Muscle of leg (tissue), 11 donors: ENCODE data around the gene ANKRD27. TPM values are rescaled to one million over a fixed set of nuclear protein-coding genes. Genes with fewer than 3 reads are reported as not detected.
"Not testable (repeated sequence)": the region's sequence is repeated elsewhere in the genome, so short reads cannot be mapped to it uniquely, and the experiment has no call there.

Source experiments
- DNase-seq: peaks from one replicate; pipeline ENCODE4 v3.0.0; 2013
- H3K27ac ChIP-seq: one replicate; pipeline ENCODE4 v1.5.1; 2013; ENCODE audit warnings: mild to moderate bottlenecking, low read length, control low read depth
- H3K27me3 ChIP-seq: one replicate; pipeline ENCODE4 v1.6.1; 2013; ENCODE audit warnings: low read length; ENCODE audit not compliant: control insufficient read depth, insufficient read depth
- H3K36me3 ChIP-seq: one replicate; pipeline ENCODE4 v1.6.1; 2013; ENCODE audit warnings: low read length; ENCODE audit not compliant: control insufficient read depth, insufficient read depth
- H3K4me1 ChIP-seq: one replicate; pipeline ENCODE4 v1.6.1; 2013; ENCODE audit warnings: low read length; ENCODE audit not compliant: control insufficient read depth, insufficient read depth
- H3K4me3 ChIP-seq: one replicate; pipeline ENCODE4 v1.5.1; 2013; ENCODE audit warnings: low read length, control low read depth
- H3K9me3 ChIP-seq: replicated peaks from 2 replicates; pipeline ENCODE4 v1.6.1; 2013; ENCODE audit warnings: low read depth, low read length; ENCODE audit not compliant: control insufficient read depth
- WGBS: methylation state at CpG from one replicate; pipeline ENCODE4 v1.1.5; 2013; ENCODE audit warnings: missing lambda C conversion rate; ENCODE audit not compliant: insufficient coverage; 5-methylcytosine and 5-hydroxymethylcytosine counted together
- polyA plus RNA-seq, 8 donors: library from polyadenylated mRNA; unstranded; fragments of 120-200 nt; gene quantifications; one replicate each; pipeline versions ENCODE4 v1.2.1 to v1.2.3, GENCODE V29; 2013; ENCODE audit warnings: inconsistent platforms in 1 of 8, low replicate concordance in 1 of 8; ENCODE audit not compliant: insufficient read length in 8 of 8, insufficient read depth in 1 of 8
- total RNA-seq: library from RNA; stranded (reverse); fragments of 120-200 nt; gene quantifications from one replicate; pipeline ENCODE4 v1.2.4, GENCODE V29; 2013

Gene ANKRD27
- total and polyA plus RNA-seq, 9 donors = 9.6 to 18.3 (median 11.6) TPM

- H3K4me1 ChIP-seq = no peaks in the 10 kb centered on the region
- H3K9me3 ChIP-seq = no peaks in the 10 kb centered on the region
- H3K27ac ChIP-seq = no peak overlapping the region
- H3K36me3 ChIP-seq = peaks cover 21% of the 10 kb centered on the region
- no peak for DNase-seq
- 91% methylated on average over 10 of the region's 10 CpGs for WGBS
- H3K4me3 ChIP-seq = no peak overlapping the region
- H3K27me3 ChIP-seq = no peaks in the 10 kb centered on the region
Measured at GRCh38 chr19:32658527-32658926, 16.5 kb downstream of the ANKRD27 start.

GRCh38 chr19:32658075-32658474 lies 16.9 kb downstream of the ANKRD27 start:
- DNase-seq = no peak

GRCh38 chr19:32656379-32656778 lies 18.6 kb downstream of the ANKRD27 start:
- H3K36me3 ChIP-seq = peaks cover 21% of the 10 kb centered on the region
- not testable (repeated sequence) for H3K27ac ChIP-seq, H3K27me3 ChIP-seq, DNase-seq, H3K4me3 ChIP-seq, H3K9me3 ChIP-seq
- H3K4me1 ChIP-seq = peaks cover 17% of the 10 kb centered on the region
- WGBS = no CpG with 5 or more reads among the region's 8 CpGs

More at GRCh38 chr19:32658075-32658474, 16.9 kb downstream of the ANKRD27 start:
- Histone ChIP-seq H3K27me3 (no peaks in the 10 kb centered on the region), H3K4me1 (peaks cover 3% of the 10 kb centered on the region), H3K36me3 (peaks cover 21% of the 10 kb centered on the region), H3K4me3 (no peak overlapping the region), H3K27ac (no peak overlapping the region), H3K9me3 (no peaks in the 10 kb centered on the region)
- 86% methylated on average over 8 of the region's 10 CpGs for WGBS

GRCh38 chr19:32653599-32653915 lies 21.4 kb downstream of the ANKRD27 start:
- peaks cover 29% of the 10 kb centered on the region for H3K36me3 ChIP-seq
- H3K9me3 ChIP-seq = no peaks in the 10 kb centered on the region
- no peak overlapping the region for H3K27ac ChIP-seq
- H3K27me3 ChIP-seq = no peaks in the 10 kb centered on the region
- no peak for DNase-seq
- no peak overlapping the region for H3K4me3 ChIP-seq
- H3K4me1 ChIP-seq = peaks cover 17% of the 10 kb centered on the region
- 69% methylated on average over 5 of the region's 15 CpGs for WGBS

- Histone ChIP-seq H3K36me3 (peaks cover 25% of the 10 kb centered on the region), H3K4me3 (no peak overlapping the region), H3K27ac (peak overlapping the region; percentile 1), H3K9me3 (no peaks in the 10 kb centered on the region), H3K27me3 (no peaks in the 10 kb centered on the region), H3K4me1 (peaks cover 17% of the 10 kb centered on the region)
- 67% methylated on average over 9 of the region's 12 CpGs for WGBS
- DNase-seq = peak; percentile 54
Measured at GRCh38 chr19:32652894-32653598, 21.9 kb downstream of the ANKRD27 start.

GRCh38 chr19:32652331-32652730 lies 22.6 kb downstream of the ANKRD27 start:
- H3K4me3 ChIP-seq, DNase-seq, H3K9me3 ChIP-seq, H3K27me3 ChIP-seq, H3K27ac ChIP-seq: not testable (repeated sequence)
- peaks cover 17% of the 10 kb centered on the region for H3K4me1 ChIP-seq
- H3K36me3 ChIP-seq = peaks cover 28% of the 10 kb centered on the region
- WGBS = 86% methylated on average over 6 of the region's 13 CpGs

GRCh38 chr19:32651729-32652140 lies 23.2 kb downstream of the ANKRD27 start:
- H3K27ac ChIP-seq = no peak overlapping the region
- H3K9me3 ChIP-seq = no peaks in the 10 kb centered on the region
- 55% methylated on average over 5 of the region's 8 CpGs for WGBS
- H3K4me1 ChIP-seq = peaks cover 17% of the 10 kb centered on the region
- no peak overlapping the region for H3K4me3 ChIP-seq
- no peaks in the 10 kb centered on the region for H3K27me3 ChIP-seq
- peak; percentile 22 for DNase-seq
- peaks cover 32% of the 10 kb centered on the region for H3K36me3 ChIP-seq

- Histone ChIP-seq H3K27ac (no peak overlapping the region), H3K4me1 (peaks cover 17% of the 10 kb centered on the region), H3K36me3 (peaks cover 32% of the 10 kb centered on the region), H3K27me3 (no peaks in the 10 kb centered on the region), H3K4me3 (no peak overlapping the region), H3K9me3 (no peaks in the 10 kb centered on the region)
- no CpG with 5 or more reads among the region's 5 CpGs for WGBS
- DNase-seq = no peak
Measured at GRCh38 chr19:32650671-32651070, 24.3 kb downstream of the ANKRD27 start.

- WGBS = 96% methylated on average over 3 of the region's 11 CpGs
- Histone ChIP-seq H3K36me3 (peaks cover 25% of the 10 kb centered on the region), H3K27ac (no peak overlapping the region), H3K27me3 (no peaks in the 10 kb centered on the region), H3K9me3 (no peaks in the 10 kb centered on the region), H3K4me1 (peaks cover 17% of the 10 kb centered on the region), H3K4me3 (no peak overlapping the region)
- DNase-seq = no peak
Measured at GRCh38 chr19:32649751-32650150, 25.2 kb downstream of the ANKRD27 start.

- DNase-seq = no peak
- WGBS = 86% methylated on average over 6 of the region's 8 CpGs
- no peak overlapping the region for H3K27ac ChIP-seq
- no peaks in the 10 kb centered on the region for H3K27me3 ChIP-seq
- peaks cover 40% of the 10 kb centered on the region for H3K36me3 ChIP-seq
- peaks cover 7% of the 10 kb centered on the region for H3K4me1 ChIP-seq
- no peak overlapping the region for H3K4me3 ChIP-seq
- no peaks in the 10 kb centered on the region for H3K9me3 ChIP-seq
Measured at GRCh38 chr19:32647361-32647760, 27.6 kb downstream of the ANKRD27 start.

GRCh38 chr19:32646556-32646955 lies 28.4 kb downstream of the ANKRD27 start:
- Histone ChIP-seq H3K27ac (no peak overlapping the region), H3K4me1 (no peaks in the 10 kb centered on the region), H3K36me3 (peaks cover 46% of the 10 kb centered on the region), H3K27me3 (no peaks in the 10 kb centered on the region), H3K9me3 (no peaks in the 10 kb centered on the region), H3K4me3 (no peak overlapping the region)
- no peak for DNase-seq
- 100% methylated on average over 3 of the region's 6 CpGs for WGBS
